GM12892 (cell line): Measurements from ENCODE around the gene SEC14L3.
"Not testable (repeated sequence)": the region's sequence is repeated elsewhere in the genome, so short reads cannot be mapped to it uniquely, and the experiment has no call there.

Experiments used
- DNase-seq: peaks from one replicate; pipeline ENCODE4 v3.0.0; 2011; ENCODE audit not compliant: insufficient read length
- FAIRE-seq: peaks from 2 replicates; lab custom pipeline; 2011; peaks lifted over from hg19 to GRCh38; lab: Jason Lieb, UNC
- POLR2A ChIP-seq: IDR thresholded peaks from 2 replicates; pipeline ENCODE4 v1.6.1; 2011; ENCODE audit warnings: low read depth, low read length, control low read depth
- POLR2AphosphoS5 ChIP-seq: IDR thresholded peaks from 2 replicates; pipeline ENCODE4 v1.6.1; 2011; ENCODE audit warnings: low read depth, low read length, control low read depth
- TAF1 ChIP-seq: IDR thresholded peaks from 2 replicates; pipeline ENCODE4 v1.6.1; 2011; ENCODE audit warnings: low read depth, mild to moderate bottlenecking, control low read depth, low read length, borderline replicate concordance

The SEC14L3 gene

GRCh38 chr22:30483169-30483568 is 11.4 kb upstream of the SEC14L3 start:
- no peak for FAIRE-seq
- TF ChIP-seq POLR2A (no peak), POLR2AphosphoS5 (no peak), TAF1 (no peak)
- DNase-seq, result no peak

DNA sequence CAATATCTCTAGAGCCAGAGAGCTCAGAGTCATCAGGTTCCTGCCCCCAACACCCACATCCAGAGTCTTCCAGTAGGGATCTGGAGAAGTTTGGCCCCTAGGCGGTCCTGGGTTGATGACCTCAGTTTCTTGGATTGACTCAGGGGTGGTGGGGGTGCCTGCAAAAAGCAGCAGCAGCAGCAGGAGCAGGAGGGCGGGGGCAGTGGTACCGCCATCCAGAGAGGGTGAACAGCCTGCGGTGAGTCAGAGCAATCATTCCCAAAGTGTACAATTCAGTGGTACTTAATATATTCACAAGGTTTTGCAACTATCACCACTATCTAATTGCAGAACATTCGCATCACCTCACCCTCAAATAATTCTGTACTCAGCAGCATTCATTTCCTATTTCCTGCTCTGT is 9.9 kb upstream of the SEC14L3 start:
- TF ChIP-seq POLR2A (no peak), POLR2AphosphoS5 (no peak), TAF1 (no peak)
- DNase-seq (no peak), FAIRE-seq (no peak)

DNA sequence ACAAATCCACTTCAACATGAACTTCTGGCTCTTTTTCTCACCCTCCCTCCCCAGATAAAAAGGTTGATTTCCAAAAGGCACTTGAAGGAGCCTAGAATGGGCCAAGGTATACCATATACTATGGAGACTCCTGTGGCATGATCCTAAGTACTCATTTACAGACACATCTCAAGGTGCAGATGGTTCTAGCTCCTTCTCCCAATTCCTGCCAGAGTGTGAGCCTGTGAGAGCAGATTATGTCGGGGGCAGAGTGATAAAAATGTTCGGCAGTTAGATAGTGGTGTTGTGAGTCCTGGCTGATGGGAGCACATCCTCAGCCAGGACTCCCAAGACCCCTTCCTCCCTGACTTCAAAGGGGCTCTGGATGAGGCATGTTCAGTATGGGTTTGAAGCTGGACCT is 8.2 kb upstream of the SEC14L3 start:
- DNase-seq (no peak), FAIRE-seq (no peak)
- TF ChIP-seq TAF1, result no peak
- no peak for TF ChIP-seq POLR2AphosphoS5
- TF ChIP-seq POLR2A, result no peak

GRCh38 chr22:30474683-30475424 is 3.0 kb upstream of the SEC14L3 start:
- FAIRE-seq (no peak), DNase-seq (no peak)
- no peak for TF ChIP-seq TAF1
- no peak for TF ChIP-seq POLR2A
- no peak for TF ChIP-seq POLR2AphosphoS5

DNA sequence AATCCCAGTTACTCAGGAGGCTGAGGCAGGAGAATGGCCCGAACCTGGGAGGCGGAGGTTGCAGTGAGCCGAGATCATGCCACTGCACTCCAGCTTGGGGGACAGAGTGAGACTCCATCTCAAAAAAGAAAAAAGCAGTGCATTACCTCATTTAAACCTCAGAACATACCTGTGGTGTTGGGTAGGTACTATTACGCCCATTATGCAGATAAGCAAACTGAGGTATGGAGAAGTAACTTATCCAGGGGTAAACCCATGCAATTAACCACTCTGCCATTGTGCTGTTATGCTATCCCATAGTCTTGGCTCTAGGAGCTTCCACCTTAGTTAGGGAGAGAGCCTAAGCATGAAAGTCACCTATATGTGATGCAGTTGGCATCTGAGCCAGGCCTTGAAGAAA is 2.3 kb upstream of the SEC14L3 start:
- TF ChIP-seq POLR2A (no peak), TAF1 (no peak), POLR2AphosphoS5 (no peak)
- no peak for FAIRE-seq
- no peak for DNase-seq

DNA sequence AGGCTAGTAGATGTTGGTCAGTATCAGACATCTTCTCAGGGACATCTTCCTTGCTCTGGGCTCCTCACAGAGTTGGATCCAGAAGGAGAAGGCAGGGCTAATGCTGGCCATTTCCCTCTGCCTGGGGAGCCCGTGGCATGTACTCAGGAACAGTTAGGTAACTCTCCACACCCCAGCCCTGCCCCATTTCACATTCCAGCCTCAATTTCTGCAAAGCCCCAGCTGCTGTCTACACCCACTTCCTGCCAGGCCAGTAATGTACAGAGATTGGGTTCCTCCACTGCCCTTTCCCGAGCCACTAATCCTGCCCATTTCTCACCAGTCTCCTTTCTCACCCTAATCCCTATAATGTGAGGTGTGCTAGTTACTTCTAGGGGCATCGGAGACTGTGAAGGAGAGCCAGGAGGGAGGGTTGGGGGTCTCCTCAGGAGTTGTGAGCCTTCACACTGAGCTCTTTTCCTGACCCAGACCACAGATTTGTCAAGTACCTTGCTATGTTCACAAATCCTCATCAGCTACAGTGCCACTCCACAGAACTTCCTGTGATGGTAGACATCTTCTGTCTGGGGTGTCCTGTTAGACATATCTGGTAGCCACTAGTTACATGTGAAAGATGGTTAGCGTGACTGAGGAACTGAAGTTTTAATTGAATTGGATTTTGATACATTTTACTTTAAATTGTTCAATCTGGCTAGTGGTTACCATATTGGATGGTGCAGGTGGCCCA is 1.3 kb upstream of the SEC14L3 start:
- FAIRE-seq (no peak), DNase-seq (no peak)
- TF ChIP-seq POLR2AphosphoS5 (no peak), TAF1 (no peak), POLR2A (no peak)

DNA sequence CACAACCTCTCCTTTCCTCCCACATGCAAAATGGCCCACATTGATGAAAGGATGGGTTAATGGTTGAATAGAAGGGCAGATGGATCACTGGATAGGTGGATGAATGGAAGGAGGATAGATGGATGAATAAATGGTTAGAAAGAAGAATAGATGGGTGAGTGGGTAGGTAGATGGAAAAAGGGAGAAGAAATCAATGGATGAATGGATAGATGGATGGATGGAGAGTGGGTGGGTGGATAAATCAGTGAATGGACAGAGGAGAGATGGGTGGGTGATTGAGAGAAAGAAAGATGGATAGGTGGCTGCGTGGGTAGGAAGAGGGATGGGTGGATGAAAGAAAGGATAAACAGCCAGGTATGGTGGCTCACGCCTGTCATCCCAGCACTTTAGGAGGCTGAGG is 1.2 kb downstream of the SEC14L3 start:
- FAIRE-seq (no peak), DNase-seq (no peak)
- TF ChIP-seq POLR2AphosphoS5 (no peak), POLR2A (no peak), TAF1 (no peak)

GRCh38 chr22:30469165-30469564 is 2.7 kb downstream of the SEC14L3 start:
- no peak for DNase-seq
- TF ChIP-seq POLR2AphosphoS5, result no peak
- no peak for FAIRE-seq

DNA sequence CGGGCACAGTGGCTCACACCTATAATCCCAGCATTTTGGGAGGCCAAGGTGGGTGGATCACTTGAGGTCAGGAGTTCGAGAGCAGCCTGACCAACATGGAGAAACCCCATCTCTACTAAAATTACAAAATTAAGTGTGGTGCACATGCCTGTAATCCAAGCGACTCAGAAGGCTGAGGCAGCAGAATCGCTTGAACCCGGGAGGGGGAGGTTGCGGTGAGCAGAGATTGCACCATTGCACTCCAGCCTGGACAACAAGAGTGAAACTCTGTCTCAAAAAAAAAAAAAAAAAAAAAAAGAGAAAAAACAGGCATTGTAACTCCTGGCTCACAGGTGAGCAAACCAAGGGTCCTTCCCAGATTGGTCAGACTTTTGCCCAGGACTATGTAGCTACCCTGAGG is 11.3 kb downstream of the SEC14L3 start:
- FAIRE-seq, DNase-seq: not testable (repeated sequence)

DNA sequence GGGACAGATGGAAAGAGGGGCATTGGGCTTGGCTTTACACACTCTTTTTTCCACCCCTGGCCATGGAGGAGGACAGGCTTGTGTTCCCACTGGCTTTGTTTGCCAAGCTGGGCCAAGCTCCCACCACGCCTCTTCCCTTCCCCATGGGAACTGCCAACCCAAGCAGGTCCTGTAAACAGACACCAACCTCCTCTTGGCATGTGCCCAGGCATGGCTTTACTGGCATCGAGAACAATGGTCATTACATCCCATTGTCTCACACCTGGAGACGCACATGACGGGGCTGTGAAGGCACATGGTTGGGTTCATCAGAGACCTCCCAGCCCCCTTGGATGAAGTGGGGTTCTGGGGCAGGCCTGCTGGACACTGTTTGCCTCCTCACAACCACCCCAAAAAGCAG is 11.7 kb downstream of the SEC14L3 start:
- FAIRE-seq (no peak), DNase-seq (no peak)
- TF ChIP-seq POLR2A, result no peak
- no peak for TF ChIP-seq POLR2AphosphoS5
- TF ChIP-seq TAF1, result no peak

DNA sequence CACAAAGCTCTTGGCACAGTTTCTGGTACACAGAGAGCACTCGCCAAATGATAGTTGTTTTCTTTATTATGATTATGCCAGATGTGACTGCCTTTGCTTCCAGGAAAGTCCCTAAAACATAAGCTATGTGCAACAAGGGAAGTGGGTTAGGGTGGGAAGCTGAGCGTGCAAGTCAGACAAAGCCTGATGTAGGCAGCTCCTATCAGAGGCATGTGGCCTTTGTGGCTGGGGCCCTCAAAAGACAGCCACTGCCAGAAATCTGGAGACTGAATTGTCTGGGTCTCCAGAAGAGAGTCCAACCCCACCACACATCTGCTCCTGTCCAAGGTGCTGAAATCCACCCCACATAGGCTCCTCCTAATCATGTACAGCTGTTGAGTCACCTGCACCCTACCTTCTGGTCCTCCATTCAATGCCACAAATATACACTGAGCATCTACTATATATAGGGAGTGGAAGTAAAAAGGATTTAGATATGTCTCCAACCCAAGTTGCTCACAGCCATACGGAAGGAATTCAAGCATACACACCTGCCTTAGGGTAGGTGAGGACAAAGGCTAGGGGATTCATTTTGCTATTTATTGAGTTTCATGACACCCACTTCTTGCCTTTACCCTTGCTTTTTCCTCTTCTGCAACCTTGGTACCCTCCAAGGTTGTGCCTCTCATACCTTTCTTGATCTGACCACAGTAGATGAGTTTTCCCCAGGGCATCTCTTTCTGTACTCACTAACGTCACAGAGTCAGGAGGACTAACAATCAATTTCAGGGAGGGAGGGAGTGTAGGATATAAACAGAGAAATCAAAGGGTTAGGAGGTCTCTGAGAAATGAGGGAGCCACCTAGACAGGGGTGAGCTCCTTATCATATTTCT is 12.4 kb downstream of the SEC14L3 start:
- no peak for TF ChIP-seq TAF1
- no peak for TF ChIP-seq POLR2A
- TF ChIP-seq POLR2AphosphoS5, result no peak
- FAIRE-seq (no peak), DNase-seq (no peak)
